NCI-H2196 treated with DMSO at 0.1 percent for 48 hours (cell line): Measurements from ENCODE around the gene DSCAML1.

Experiments used
- DNase-seq: peaks from one replicate; lab custom pipeline; 2025; ENCODE audit not compliant: unreplicated experiment; lab: John Stamatoyannopoulos, UW

The DSCAML1 gene

GRCh38 chr11:117670443-117670842 is 126.6 kb downstream of the DSCAML1 start:
- no peak for DNase-seq

- no peak for DNase-seq
Measured at GRCh38 chr11:117669616-117670015, 127.4 kb downstream of the DSCAML1 start.

DNA sequence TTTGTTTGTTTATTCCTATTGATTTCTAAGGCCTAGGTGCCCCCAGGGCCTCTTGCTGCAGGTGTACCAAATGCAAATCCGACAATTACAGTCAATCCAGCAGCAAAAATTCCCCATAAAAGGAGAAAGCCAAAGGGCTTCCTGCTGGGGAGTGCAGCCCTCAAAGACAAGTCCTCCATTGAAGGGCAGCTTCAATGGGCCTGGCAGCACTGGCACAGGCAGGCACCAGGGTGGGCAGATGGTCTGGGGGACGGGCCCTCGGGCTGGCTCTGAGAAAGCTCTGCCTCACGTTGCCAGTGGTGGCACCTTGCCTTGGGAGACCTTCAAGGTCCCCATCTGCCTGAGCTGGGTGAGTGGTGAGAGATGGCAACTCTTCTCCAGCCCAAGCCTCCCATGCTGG is 128.0 kb downstream of the DSCAML1 start:
- DNase-seq, result no peak

DNA sequence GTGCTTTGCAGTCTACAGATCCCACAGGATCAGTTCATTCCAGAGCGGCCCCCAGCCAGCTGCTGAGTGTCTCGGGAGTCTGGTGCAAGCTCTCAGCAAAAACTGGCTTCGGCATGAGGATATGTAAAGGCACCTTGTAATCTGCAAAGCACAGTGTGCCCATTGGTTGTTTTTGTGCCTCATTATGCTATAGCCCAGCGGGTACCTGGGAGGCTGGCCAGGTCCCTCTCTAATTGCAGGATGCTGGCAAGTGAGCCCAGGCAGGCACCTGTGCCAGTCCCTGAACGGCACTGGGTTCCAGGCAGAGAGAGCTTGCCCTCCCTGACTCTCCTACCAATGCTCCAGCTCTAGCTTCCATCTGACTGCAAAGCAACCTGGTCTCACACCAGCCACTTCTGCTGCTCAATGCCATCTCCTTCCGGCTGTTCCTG is 128.7 kb downstream of the DSCAML1 start:
- DNase-seq, result peak; percentile 65

- DNase-seq, result no peak
Measured at GRCh38 chr11:117664897-117665296, 132.1 kb downstream of the DSCAML1 start.

- DNase-seq, result no peak
Measured at GRCh38 chr11:117663821-117664220, 133.2 kb downstream of the DSCAML1 start.

DNA sequence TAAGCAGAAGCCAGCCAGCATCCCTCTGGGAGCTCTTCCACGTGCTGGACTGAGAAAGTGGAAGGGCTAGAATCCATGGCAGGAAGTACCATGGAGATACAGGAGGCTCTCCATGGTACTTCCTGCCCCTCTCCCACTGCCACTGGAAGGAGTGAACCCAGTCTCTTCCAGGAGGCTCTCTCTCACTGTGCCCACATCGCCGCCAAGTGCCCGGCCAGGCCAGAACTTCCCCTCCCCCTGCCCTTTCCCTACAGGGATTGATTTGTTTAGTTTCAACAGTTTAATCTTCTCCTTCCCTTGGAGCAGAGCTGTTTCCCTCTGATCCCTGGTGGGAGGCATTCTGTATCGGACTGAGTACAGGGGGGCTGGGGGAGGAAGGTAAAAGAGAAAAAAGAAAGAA is 133.6 kb downstream of the DSCAML1 start:
- DNase-seq, result no peak

DNA sequence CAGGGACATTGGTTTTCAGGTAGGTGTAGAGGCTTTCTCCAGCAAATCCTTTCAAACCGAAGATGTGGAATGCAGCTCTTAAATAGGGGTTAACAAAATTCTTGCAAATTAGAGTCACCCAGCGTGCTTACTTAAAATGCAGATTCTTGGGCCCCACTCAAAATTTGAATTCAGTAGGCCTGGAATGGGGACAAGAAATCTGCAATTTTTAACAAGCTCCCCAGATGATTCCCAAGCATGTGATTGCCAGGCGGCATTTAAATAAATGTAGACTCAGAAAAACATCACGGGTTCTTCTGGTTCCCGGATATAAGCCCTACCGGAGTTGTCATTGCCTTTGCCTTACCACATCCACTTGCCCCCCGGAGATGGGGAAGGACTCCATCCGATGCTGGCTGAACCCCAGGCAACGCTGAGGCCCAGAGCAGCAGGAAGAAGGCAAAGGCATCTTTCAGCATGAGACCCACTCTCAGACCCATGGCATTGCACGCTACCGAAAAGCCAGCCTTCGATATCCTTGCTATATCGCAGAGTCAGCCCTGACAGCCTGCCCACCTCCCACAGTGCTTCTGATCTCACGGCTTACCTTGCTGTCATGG is 134.2 kb downstream of the DSCAML1 start:
- DNase-seq, result no peak

DNA sequence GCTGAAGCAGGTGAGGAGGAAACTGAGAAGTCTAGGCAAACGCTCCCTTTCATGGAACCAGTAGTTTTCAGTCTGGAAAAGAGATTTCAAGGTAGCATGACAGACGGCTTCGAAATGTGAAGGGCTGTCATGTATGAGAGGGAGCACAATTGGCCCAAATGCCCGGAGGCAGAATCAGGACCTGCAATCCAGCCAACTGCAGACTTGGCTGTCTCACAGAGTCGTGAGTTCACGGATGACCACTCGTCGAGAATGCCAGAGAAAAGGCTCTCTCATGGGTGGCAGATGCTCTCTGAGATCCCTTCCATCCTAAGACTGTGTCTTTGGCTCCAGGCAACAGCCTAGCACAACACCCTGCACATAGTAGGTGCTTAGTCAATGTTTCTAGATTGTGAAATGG is 134.8 kb downstream of the DSCAML1 start:
- no peak for DNase-seq

DNA sequence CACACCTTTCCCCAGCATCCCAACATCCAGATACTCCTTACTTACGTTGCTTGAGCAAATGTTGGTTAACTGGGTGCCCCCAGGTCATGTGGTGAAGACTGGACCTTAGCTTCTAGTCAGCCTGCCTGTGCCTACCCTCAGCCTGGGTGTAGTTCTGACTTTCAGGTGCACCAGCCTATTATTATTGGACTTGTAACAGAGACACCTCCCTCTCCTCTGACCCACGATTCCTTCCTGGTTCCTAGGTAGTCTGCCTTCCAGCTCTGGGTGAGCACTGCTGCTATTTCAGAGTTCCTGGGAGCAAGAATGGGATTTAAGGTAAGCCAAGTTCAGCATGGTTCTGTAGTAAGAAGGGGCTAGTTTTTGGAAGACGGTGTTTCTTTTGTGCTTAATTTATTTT is 138.2 kb downstream of the DSCAML1 start:
- no peak for DNase-seq

DNA sequence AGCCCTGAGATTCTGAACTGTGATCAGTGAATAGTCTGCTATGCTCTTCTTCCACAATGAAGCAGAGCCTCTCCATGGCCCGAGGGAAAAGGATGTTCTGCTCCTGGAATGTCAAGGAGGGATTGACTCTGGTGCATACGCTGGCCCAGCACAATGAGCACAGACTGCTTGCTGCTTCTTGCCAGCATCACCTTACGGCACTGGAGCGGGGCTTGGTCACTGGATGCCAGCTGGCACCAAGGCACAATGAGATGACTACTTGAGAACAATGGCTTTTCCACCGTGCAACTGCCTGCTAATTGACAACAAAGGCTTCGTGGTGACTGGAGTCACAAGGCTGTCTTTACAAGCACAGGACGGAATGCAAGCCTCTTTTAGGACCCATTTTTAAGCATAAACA is 139.2 kb downstream of the DSCAML1 start:
- peak; percentile 75 for DNase-seq

DNA sequence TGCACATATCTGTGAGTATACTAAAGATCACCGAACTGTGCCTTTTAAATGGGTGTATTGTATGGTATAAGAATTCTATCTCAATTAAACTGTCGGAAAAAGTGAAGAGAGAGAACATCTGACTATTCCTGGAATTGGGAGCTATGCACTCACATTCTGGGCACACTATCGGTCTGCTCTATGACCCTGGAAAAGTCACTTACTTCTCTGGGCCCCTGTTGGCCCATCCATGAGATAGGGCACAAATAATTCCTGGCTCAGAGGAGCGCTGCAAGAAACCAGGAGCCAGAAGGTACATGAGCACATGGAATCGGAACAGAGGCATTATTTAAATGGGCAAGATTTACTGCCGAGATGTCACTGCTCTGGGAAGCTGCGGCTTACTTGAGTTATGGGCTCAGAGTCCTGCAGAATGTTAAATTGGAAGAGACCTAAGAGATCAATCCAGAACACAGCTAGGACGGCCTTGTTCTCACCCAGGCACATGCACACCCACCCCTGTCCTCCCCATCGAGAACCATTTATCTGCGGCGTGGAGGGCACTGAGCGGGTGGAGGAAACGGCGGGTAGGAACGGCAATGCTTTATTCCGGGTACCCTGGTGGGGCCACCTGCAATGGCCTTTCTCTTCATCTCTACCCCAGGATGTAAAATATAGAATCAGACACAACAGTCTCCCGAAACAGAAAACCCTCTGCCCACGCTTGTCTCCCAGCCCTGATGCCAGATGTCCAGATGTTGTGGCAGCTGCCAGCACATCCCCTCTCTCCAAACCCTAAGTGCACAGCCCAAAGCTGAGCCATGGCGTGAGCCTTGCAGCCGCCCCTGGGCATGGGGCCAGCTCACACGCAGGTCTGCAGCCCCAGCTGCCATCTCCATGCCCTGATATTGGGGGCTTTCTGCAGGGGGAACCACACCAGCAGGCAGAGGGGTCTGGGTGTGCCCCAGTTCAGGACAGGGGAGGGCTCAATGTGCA is 142.4 kb downstream of the DSCAML1 start:
- no peak for DNase-seq

DNA sequence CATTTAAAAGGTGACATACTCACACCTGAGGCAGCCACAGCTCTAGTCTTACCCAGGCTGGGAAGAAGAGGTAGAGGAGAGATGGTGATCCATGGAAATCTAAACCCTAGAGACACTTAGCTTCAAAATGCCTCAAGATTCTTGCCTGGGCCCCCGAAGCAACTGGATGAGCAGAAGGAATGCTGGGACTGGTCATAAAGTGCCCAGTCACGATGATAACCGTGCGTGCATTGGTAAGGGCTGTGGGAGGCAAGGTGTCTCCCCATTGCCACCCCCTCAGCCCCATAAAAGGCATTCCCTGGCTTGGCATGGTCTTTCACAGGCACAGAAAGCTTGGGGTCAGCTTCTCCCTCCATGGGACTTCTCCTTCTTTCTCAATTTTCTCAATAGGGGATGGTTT is 144.5 kb downstream of the DSCAML1 start:
- DNase-seq, result no peak

DNA sequence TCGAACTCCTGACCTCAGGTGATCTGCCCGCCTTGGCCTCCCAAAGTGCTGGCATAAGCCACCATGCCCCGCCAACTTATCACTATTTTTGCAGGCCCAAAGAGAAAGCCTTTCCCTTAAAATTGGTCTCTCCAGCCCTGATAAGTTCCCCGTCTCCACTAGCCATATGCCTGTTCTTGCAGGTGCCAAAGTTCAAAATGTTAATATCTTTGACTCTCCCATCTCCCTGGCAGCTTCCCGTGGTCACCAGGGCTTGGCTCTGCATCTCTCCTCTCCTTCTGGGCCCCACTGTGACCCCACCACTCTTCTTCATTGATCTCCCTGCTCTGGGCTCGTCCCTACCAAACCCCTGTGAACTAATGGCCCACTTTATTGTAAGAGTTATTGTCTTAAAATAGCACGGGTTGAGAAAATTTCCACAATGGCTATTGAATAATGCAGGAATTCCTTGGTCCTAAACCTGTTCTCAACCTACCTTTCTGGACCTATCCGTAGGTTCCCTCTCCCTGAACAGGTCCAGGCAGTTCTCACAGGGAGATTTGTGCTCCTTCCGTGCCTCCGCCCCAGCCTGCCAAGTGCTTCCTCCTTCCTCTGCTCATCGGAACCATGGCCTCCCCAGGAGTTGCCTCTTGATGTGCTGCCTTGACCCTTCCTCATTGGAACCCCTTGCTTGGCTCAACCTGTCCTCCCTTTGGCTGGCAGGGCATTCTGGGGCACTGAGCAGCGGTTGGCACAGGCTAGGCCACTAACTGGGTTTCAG is 147.5 kb downstream of the DSCAML1 start:
- no peak for DNase-seq

- DNase-seq, result no peak
Measured at GRCh38 chr11:117647872-117648271, 149.1 kb downstream of the DSCAML1 start.

DNA sequence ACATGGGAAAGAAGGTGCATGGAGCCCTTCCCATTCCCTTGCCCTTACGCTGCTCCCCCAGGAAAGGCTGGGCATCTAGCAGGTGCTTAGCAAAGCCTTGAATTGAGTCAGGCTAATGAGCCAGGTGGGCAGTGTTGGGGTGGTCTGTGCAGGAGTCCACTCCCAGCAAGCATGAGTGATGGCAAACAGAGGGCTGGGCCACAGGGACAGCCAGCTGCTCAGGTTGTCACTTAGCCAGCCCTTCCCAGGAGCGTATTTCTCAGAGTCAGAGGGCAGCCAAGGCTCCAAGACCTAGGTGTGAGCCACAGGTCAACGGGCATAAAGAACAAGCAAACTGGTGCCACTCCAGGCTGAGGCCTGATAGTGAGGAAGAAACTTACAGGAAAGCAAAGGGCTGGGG is 149.8 kb downstream of the DSCAML1 start:
- no peak for DNase-seq

DNA sequence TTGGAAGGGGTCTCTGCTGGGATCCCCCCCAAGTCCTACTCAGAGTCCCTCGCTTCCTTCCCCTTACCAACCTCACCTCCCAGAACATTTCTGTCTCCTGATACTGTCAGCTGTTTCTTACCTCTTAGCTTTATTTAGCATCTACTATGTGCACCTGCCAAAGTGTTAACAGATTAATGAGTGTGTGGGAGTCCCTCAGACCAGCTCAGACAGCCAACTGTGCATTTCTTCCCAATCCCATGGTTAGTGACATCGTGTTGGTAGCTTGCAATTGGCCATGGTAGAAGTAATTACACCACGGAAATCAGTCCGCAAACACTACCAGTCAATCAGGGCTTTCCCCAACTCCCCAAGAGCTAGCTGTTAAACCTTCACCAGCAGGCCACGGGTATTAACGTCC is 150.6 kb downstream of the DSCAML1 start:
- no peak for DNase-seq

- DNase-seq, result no peak
Measured at GRCh38 chr11:117644403-117645155, 152.4 kb downstream of the DSCAML1 start.

DNA sequence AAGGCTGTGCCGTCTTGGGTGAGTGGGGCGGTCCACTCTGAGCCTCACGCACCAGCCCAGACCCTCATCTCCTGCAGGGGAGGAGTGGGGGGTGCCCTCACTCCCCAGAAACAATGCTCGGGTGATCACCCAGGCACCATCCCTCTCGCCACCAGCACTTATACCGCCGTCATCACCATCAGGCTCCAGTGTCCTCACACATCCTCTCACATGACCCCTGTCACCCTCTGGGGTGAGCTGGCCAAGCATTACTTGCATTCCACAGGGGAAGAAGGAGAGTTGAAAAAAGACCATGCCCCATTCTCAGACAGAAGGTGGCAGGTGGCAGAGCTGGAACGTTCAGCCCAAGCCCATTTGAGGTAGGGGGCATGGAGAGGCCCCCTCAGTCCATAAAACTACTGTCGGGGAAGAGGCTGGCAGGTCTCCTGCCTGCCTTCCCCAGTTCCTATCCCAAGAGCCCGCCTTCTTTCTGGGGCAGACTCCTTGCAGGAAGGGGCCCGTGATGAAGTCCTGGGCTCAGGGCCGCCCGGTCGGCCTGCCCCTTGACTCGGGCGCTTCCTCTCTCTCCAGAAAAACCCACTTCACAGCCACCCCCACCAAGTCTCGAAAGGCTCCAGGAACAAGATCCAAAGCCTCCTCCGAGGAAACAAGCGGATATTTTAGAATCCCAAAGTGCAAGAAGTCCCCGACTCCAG is 153.3 kb downstream of the DSCAML1 start:
- no peak for DNase-seq

GRCh38 chr11:117642835-117643234 is 154.2 kb downstream of the DSCAML1 start:
- no peak for DNase-seq
